ENCODE results near the gene SMIM14. TPM values are rescaled to one million over a fixed set of nuclear protein-coding genes. Genes with fewer than 3 reads are reported as not detected.

The SMIM14 gene
- total and polyA plus RNA-seq, 2 of the 8 experiments (the other 6 are each of a cell fraction or from before 2014, with no cell fraction given) = 29.1 to 31.0 TPM

DNA sequence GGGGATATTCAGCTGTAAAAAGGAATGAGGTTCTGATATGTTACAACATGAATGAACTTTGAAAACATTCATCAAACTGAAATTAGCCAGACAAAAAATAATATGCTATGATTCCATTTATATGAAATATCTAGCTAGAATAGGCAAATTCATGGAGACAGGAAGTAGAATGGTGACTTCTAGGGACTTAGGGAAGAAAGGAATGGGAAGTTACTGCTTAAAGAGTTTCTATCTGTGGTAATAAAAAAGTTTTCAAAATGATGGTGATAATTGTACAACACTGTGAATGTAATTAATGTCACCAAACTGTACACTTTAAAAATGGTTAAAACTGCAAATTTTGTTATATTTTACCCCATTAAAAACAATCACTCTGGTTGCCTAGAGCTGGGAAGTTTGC is 30.2 kb downstream of the SMIM14 start:
- no peak overlapping the region for H2BK120ac ChIP-seq (replicated peaks; ENCODE audit: low read depth, low read length)
- H2AFZ ChIP-seq (ENCODE audit: low read length) = no peak overlapping the region
- FAIRE-seq = no peak
- no peak for TF ChIP-seq POU5F1 (IDR thresholded peaks at IDR 0.05; ENCODE audit: low read depth, low read length)
- TF ChIP-seq CTBP2 (IDR thresholded peaks at IDR 0.05; ENCODE audit: borderline replicate concordance, insufficient read depth, insufficient read length, low read length) = no peak
- TF ChIP-seq JUN (IDR thresholded peaks at IDR 0.05; ENCODE audit: low read depth, low read length) = no peak
- no peak for TF ChIP-seq PHF8 (conservative IDR thresholded peaks at IDR 0.05; ENCODE audit: low read depth, low read length)
- no peak for TF ChIP-seq MAFK (IDR thresholded peaks at IDR 0.05; ENCODE audit: low read depth, low read length)
- TF ChIP-seq KDM1A (IDR thresholded peaks at IDR 0.05; ENCODE audit: borderline replicate concordance, low read length) = no peak
- no peak for TF ChIP-seq GABPA (IDR thresholded peaks at IDR 0.05; ENCODE audit: borderline replicate concordance, insufficient read depth, low read length)
- no peak for TF ChIP-seq SP1 (IDR thresholded peaks at IDR 0.05; ENCODE audit: low read depth, low read length)
- TF ChIP-seq CREB1 (IDR thresholded peaks at IDR 0.05) = no peak
- no peak for TF ChIP-seq KDM4A (IDR thresholded peaks at IDR 0.05; ENCODE audit: low read depth, low read length, severe bottlenecking)
- no peak for TF ChIP-seq CEBPB (IDR thresholded peaks at IDR 0.05; ENCODE audit: low read depth, low read length)
- no peak for TF ChIP-seq SP4 (IDR thresholded peaks at IDR 0.05; ENCODE audit: low read length)
- TF ChIP-seq, protein P1, sequence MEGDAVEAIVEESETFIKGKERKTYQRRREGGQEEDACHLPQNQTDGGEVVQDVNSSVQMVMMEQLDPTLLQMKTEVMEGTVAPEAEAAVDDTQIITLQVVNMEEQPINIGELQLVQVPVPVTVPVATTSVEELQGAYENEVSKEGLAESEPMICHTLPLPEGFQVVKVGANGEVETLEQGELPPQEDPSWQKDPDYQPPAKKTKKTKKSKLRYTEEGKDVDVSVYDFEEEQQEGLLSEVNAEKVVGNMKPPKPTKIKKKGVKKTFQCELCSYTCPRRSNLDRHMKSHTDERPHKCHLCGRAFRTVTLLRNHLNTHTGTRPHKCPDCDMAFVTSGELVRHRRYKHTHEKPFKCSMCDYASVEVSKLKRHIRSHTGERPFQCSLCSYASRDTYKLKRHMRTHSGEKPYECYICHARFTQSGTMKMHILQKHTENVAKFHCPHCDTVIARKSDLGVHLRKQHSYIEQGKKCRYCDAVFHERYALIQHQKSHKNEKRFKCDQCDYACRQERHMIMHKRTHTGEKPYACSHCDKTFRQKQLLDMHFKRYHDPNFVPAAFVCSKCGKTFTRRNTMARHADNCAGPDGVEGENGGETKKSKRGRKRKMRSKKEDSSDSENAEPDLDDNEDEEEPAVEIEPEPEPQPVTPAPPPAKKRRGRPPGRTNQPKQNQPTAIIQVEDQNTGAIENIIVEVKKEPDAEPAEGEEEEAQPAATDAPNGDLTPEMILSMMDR (IDR thresholded peaks at IDR 0.05; ENCODE audit: control extremely low read depth in 1 of 3, insufficient read depth in 1 of 3, low read depth in 1 of 3, low read length in 3 of 3) = no peak
- TF ChIP-seq, protein P2, sequence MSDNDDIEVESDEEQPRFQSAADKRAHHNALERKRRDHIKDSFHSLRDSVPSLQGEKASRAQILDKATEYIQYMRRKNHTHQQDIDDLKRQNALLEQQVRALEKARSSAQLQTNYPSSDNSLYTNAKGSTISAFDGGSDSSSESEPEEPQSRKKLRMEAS (IDR thresholded peaks at IDR 0.05) = no peak

More for the DNA sequence above, 30.2 kb downstream of the SMIM14 start:
- no peak overlapping the region for H2BK15ac ChIP-seq (ENCODE audit: low read length)
- no peak overlapping the region for H3K4ac ChIP-seq (replicated peaks; ENCODE audit: insufficient read length, low read depth, low read length)
- H3K14ac ChIP-seq (ENCODE audit: insufficient read length) = no peak overlapping the region
- no peaks in the 10 kb centered on the region for H3K23me2 ChIP-seq (ENCODE audit: low read depth, low read length)
- H4K20me1 ChIP-seq (replicated peaks in 1 of 2; ENCODE audit: control insufficient read depth in 1 of 2, insufficient read depth in 2 of 2, low read length in 2 of 2) = no peaks in the 10 kb centered on the region
- H3K36me3 ChIP-seq (ENCODE audit: control insufficient read depth in 2 of 4, insufficient read depth in 4 of 4, low read length in 3 of 4) = peaks cover 0 to 20% (median 4%) of the 10 kb centered on the region in 4 experiments; a peak in 5 of 8 replicates
- H3K9me3 ChIP-seq (ENCODE audit: insufficient read depth in 2 of 2, low read depth in 1 of 2, low read length in 1 of 2) = no peaks in the 10 kb centered on the region
- no peaks in the 10 kb centered on the region for H3K79me1 ChIP-seq (ENCODE audit: low read depth, low read length)
- POLR2A ChIA-PET (ENCODE audit: partially characterized antibody) = interaction anchor here (0.9 to 1.0 kb wide), 2 partner anchors 27 to 150 kb away, joined by 3 to 4 read pairs; partner anchors contain the start of genes LIAS and RPL9
- no peak overlapping the region for H4K8ac ChIP-seq (ENCODE audit: extremely low read depth, insufficient read depth, low read length)
- no peak overlapping the region for H3K9ac ChIP-seq (replicated peaks in 1 of 4; ENCODE audit: extremely low read depth in 1 of 4, low read depth in 3 of 4, low read length in 3 of 4)
- H2BK20ac ChIP-seq (ENCODE audit: low read length) = no peak overlapping the region
- CTCF ChIA-PET (ENCODE audit: partially characterized antibody) = no interaction called here
- H3K4me2 ChIP-seq (ENCODE audit: insufficient read depth in 1 of 2, low read depth in 2 of 2, low read length in 2 of 2) = no peak overlapping the region
- no peak overlapping the region for H4K5ac ChIP-seq (ENCODE audit: insufficient read length, low read depth, low read length)
- H4K91ac ChIP-seq (replicated peaks; ENCODE audit: insufficient read length, low read length) = no peak overlapping the region
- no peak overlapping the region for H3K18ac ChIP-seq (ENCODE audit: extremely low read depth, low read length)
- H3K79me2 ChIP-seq (ENCODE audit: control insufficient read depth in 1 of 2, insufficient read depth in 2 of 2, low read length in 2 of 2) = no peaks in the 10 kb centered on the region
- H3K4me3 ChIP-seq (ENCODE audit: extremely low read depth in 1 of 4, insufficient read depth in 2 of 4, low read depth in 3 of 4, low read length in 4 of 4) = no peak overlapping the region
- no peak for DNase-seq (ENCODE audit: low read depth in 1 of 2, low spot score in 2 of 2)
- H2BK12ac ChIP-seq (ENCODE audit: low read depth, low read length) = no peak overlapping the region
- H3K56ac ChIP-seq (replicated peaks; ENCODE audit: insufficient read length, low read depth, low read length) = no peak overlapping the region
- no peak overlapping the region for H3K27ac ChIP-seq (ENCODE audit: low read depth, low read length)
- no peaks in the 10 kb centered on the region for H3K4me1 ChIP-seq (replicated peaks in 1 of 4; ENCODE audit: control insufficient read depth in 3 of 4, insufficient read depth in 4 of 4, low read length in 3 of 4)
- H2AK5ac ChIP-seq (ENCODE audit: low read depth, low read length) = no peak overlapping the region
- no peak overlapping the region for H3K23ac ChIP-seq (ENCODE audit: insufficient read length)
- no peak overlapping the region for H2BK5ac ChIP-seq (ENCODE audit: low read depth, low read length)
- H3K27me3 ChIP-seq (replicated peaks in 1 of 4; ENCODE audit: control insufficient read depth in 3 of 4, extremely low read depth in 1 of 4, insufficient read depth in 3 of 4, low read length in 3 of 4) = no peaks in the 10 kb centered on the region
